ENCODE results near the gene TMEM200B.

DNA sequence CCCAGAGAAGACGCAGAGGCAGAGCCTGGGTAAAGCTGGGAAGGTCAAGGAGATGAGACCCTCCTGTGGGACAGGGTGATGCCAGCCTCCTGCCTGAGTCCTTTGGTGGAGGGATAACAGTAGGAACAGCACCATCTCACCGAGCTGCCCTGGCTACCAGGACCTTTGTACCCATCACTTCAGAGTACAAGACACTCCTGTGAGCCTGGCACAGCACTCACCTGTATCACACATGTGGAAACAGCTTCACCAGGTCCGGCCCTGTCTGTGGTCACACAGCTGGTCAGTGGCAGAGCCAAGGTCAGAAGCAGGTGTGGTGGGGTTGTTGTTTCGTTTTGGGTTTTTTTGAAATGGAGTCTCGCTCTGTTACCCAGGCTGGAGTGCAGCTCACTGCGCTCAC, 5.0 kb upstream of the TMEM200B start:
- TF ChIP-seq, protein P1, sequence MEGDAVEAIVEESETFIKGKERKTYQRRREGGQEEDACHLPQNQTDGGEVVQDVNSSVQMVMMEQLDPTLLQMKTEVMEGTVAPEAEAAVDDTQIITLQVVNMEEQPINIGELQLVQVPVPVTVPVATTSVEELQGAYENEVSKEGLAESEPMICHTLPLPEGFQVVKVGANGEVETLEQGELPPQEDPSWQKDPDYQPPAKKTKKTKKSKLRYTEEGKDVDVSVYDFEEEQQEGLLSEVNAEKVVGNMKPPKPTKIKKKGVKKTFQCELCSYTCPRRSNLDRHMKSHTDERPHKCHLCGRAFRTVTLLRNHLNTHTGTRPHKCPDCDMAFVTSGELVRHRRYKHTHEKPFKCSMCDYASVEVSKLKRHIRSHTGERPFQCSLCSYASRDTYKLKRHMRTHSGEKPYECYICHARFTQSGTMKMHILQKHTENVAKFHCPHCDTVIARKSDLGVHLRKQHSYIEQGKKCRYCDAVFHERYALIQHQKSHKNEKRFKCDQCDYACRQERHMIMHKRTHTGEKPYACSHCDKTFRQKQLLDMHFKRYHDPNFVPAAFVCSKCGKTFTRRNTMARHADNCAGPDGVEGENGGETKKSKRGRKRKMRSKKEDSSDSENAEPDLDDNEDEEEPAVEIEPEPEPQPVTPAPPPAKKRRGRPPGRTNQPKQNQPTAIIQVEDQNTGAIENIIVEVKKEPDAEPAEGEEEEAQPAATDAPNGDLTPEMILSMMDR (conservative IDR thresholded peaks at IDR 0.05 in 1 of 2, IDR thresholded peaks at IDR 0.05 in 1 of 2; ENCODE audit: extremely low read depth in 1 of 2, insufficient read depth in 1 of 2, low read depth in 1 of 2, low read length in 2 of 2): no peak
- TF ChIP-seq EZH2 (IDR thresholded peaks at IDR 0.05; ENCODE audit: borderline replicate concordance, low read length): no peak
